ENCODE results near the gene ASCL5.
A peak's percentile ranks its signal among the peaks of the same experiment; 100 is the strongest.

Gene ASCL5

GRCh38 chr1:201136355-201137023, 9.5 kb upstream of the ASCL5 start:
- DNase-seq (ENCODE audit: low spot score) = no peak

- no peak for DNase-seq (ENCODE audit: low spot score)
Measured at GRCh38 chr1:201134405-201134804, 7.4 kb upstream of the ASCL5 start.

GRCh38 chr1:201131398-201131797, 4.4 kb upstream of the ASCL5 start:
- DNase-seq (ENCODE audit: low spot score) = no peak

GRCh38 chr1:201128962-201129361, 2.0 kb upstream of the ASCL5 start:
- no peak for DNase-seq (ENCODE audit: low spot score)

- no peak for DNase-seq (ENCODE audit: low spot score)
Measured at GRCh38 chr1:201128476-201128875, 1.5 kb upstream of the ASCL5 start.

GRCh38 chr1:201127755-201128455, 921 bp upstream of the ASCL5 start:
- DNase-seq (ENCODE audit: low spot score) = no peak

- no peak for DNase-seq (ENCODE audit: low spot score)
Measured at GRCh38 chr1:201126463-201126831, 537 bp downstream of the ASCL5 start.

GRCh38 chr1:201125800-201126199, 1.2 kb downstream of the ASCL5 start:
- no peak for DNase-seq (ENCODE audit: low spot score)

- no peak for DNase-seq (ENCODE audit: low spot score)
Measured at GRCh38 chr1:201125019-201125418, 2.0 kb downstream of the ASCL5 start.

- no peak for DNase-seq (ENCODE audit: low spot score)
Measured at GRCh38 chr1:201123866-201124265, 3.1 kb downstream of the ASCL5 start.

GRCh38 chr1:201122321-201122957, 4.5 kb downstream of the ASCL5 start:
- DNase-seq (ENCODE audit: low spot score) = no peak

- peak; percentile 31 for DNase-seq (ENCODE audit: low spot score)
Measured at GRCh38 chr1:201119206-201120197, 7.5 kb downstream of the ASCL5 start.

- DNase-seq (ENCODE audit: low spot score) = no peak
Measured at GRCh38 chr1:201116091-201116490, 10.9 kb downstream of the ASCL5 start.

GRCh38 chr1:201115390-201115937, 11.5 kb downstream of the ASCL5 start:
- no peak for DNase-seq (ENCODE audit: low spot score)

GRCh38 chr1:201114245-201115131, 12.5 kb downstream of the ASCL5 start:
- peak; percentile 87 for DNase-seq (ENCODE audit: low spot score)

- no peak for DNase-seq (ENCODE audit: low spot score)
Measured at GRCh38 chr1:201113451-201114244, 13.3 kb downstream of the ASCL5 start.

- no peak for DNase-seq (ENCODE audit: low spot score)
Measured at GRCh38 chr1:201112926-201113325, 14.1 kb downstream of the ASCL5 start.

- DNase-seq (ENCODE audit: low spot score) = no peak
Measured at GRCh38 chr1:201112173-201112731, 14.7 kb downstream of the ASCL5 start, which contains the start of gene CACNA1S. TSS of gene CACNA1S (minus strand) at chr1:201112426. CDS start at chr1:201112339, 87 bp downstream.

- DNase-seq (ENCODE audit: low spot score) = no peak
Measured at GRCh38 chr1:201111672-201112071, 15.3 kb downstream of the ASCL5 start.

Data from pons (tissue), 1 donor.